Pancreas (tissue), 10 donors: ENCODE measurements around the gene ERBB4. TPM values are rescaled to one million over a fixed set of nuclear protein-coding genes. Genes with fewer than 3 reads are reported as not detected.

Experiments used
- ATAC-seq, 4 donors: fragments of 200-7000 bp; cut with Tn5 transposase; one replicate each; pipeline versions ENCODE4 v1.8.0 to v1.9.1; 2020; ENCODE audit warnings: mild to moderate bottlenecking in 4 of 4, moderate library complexity in 4 of 4
- DNase-seq, 6 donors: peaks; one replicate each; pipeline ENCODE4 v3.0.0-alpha.2; 2020
- FAIRE-seq: peaks from 2 replicates; lab custom pipeline; 2012; peaks lifted over from hg19 to GRCh38; lab: Jason Lieb, UNC
- H3K27ac ChIP-seq, 4 donors: fragments of 200-600 bp; sonication (generic); 1 replicate in 3 of 4; 2 replicates in 1 of 4; pipeline versions ENCODE4 v1.5.0 to v1.8.0; 2020
- H3K27me3 ChIP-seq, 4 donors: fragments of 200-600 bp; one replicate each; pipeline ENCODE4 v1.8.0; 2021
- H3K36me3 ChIP-seq, 3 donors: fragments of 200-600 bp; sonication (generic) in 1 of 3; one replicate each; pipeline versions ENCODE4 v1.5.0 to v1.8.0; 2020 to 2021
- H3K4me1 ChIP-seq, 3 donors: fragments of 200-600 bp; one replicate each; pipeline ENCODE4 v1.8.0; 2021
- H3K4me3 ChIP-seq, 4 donors: fragments of 200-600 bp; sonication (generic) in 2 of 4; one replicate each; pipeline versions ENCODE4 v1.5.0 to v1.8.0; 2020 to 2021
- H3K9me3 ChIP-seq, 4 donors: fragments of 200-600 bp; one replicate each; pipeline ENCODE4 v1.8.0; 2021
- WGBS, 2 donors: extraction: QIAGEN DNeasy Blood & Tissue Kit; methylation state at CpG; one replicate each; pipeline ENCODE4 v1.1.7; 2013; 5-methylcytosine and 5-hydroxymethylcytosine counted together
- intact Hi-C, 3 donors: fragments of 100-400 bp; cut with DNase I; formaldehyde crosslinking; loops; one replicate each; pipeline versions ENCODE4 v1.11.1 to v1.14.2; 2022
- polyA plus RNA-seq, 2 donors: library from polyadenylated mRNA; stranded (reverse); fragments of 200-250 nt; gene quantifications; one replicate each; pipeline ENCODE4 v1.2.3, GENCODE V29; 2013
- total RNA-seq, 6 donors: library from RNA; stranded (reverse); fragmentation: NEBNext Ultra II Directional in 4 of 6; extraction: Animal tissue kit (Norgen Biotek cat#: 25700) in 4 of 6; gene quantifications; one replicate each; pipeline versions ENCODE4 v1.2.1 to v1.2.4, GENCODE V29; 2021 to 2023
- TF ChIP-seq, protein P1 (sequence below), 4 donors: fragments of 200-600 bp; sonication (generic) in 3 of 4; IDR thresholded peaks; one replicate each; pipeline versions ENCODE4 v1.5.0 to v1.8.0; 2021; ENCODE audit warnings: antibody characterized with exemption in 4 of 4
- donor health status: healthy with polysubstance abuse.
- donor health status: DM: no; HTN: no; CAD: no; lungs with moderate emphysema.
- donor health status: DM: no; HTN: no; CAD: no.
- donor health status: control.
- donor health status: control.
- donor health status: Bipolar disorder and iron deficiency.
- donor health status: DM: yes; HTN: yes; CAD: no.
- donor health status: DM: no; HTN: no; CAD: no.
- donor health status: DM: no; HTN: no; CAD: no.
- donor health status: DM: yes; HTN: yes; CAD: no.

The ERBB4 gene
- total and polyA plus RNA-seq, 8 donors: 0.30 to 5.0 (median 3.3) TPM

- Histone ChIP-seq H3K27ac (no peak overlapping the region), H3K4me1 (no peaks in the 10 kb centered on the region), H3K4me3 (no peak overlapping the region), H3K27me3 (no peaks in the 10 kb centered on the region), H3K36me3 (no peaks in the 10 kb centered on the region), H3K9me3 (no peaks in the 10 kb centered on the region)
- 73 to 78% methylated on average over 4 of the region's 4 CpGs for WGBS, 2 donors
- FAIRE-seq: no peak
- ATAC-seq: no peak
- no peak for DNase-seq
- TF ChIP-seq, protein P1, sequence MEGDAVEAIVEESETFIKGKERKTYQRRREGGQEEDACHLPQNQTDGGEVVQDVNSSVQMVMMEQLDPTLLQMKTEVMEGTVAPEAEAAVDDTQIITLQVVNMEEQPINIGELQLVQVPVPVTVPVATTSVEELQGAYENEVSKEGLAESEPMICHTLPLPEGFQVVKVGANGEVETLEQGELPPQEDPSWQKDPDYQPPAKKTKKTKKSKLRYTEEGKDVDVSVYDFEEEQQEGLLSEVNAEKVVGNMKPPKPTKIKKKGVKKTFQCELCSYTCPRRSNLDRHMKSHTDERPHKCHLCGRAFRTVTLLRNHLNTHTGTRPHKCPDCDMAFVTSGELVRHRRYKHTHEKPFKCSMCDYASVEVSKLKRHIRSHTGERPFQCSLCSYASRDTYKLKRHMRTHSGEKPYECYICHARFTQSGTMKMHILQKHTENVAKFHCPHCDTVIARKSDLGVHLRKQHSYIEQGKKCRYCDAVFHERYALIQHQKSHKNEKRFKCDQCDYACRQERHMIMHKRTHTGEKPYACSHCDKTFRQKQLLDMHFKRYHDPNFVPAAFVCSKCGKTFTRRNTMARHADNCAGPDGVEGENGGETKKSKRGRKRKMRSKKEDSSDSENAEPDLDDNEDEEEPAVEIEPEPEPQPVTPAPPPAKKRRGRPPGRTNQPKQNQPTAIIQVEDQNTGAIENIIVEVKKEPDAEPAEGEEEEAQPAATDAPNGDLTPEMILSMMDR (IDR thresholded peaks at IDR 0.05): no peak
- intact Hi-C loops: no loop called here
Observed at GRCh38 chr2:212402316-212402715, 136.3 kb downstream of the ERBB4 start.

DNA sequence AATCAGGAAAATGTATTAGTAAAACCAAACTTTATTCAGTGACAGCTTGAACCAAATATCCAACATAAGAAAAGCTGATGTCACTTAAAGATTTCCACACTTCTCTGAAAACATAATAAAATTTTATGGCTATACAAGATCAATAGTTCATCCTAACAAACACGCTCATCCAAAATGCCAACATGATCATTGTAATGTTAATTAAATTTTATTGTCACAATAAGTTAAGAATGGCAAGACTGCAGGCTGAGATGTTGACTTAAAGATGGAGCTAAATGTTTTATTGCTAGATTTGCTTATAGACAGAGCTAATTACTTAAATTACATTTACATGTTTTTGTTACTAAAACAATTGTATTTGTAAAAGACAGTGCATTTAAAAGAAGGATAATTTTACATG, 140.3 kb downstream of the ERBB4 start:
- FAIRE-seq (no peak), ATAC-seq (no peak), DNase-seq (no peak)
- no peak overlapping the region for H3K27ac ChIP-seq
- no peak overlapping the region for H3K4me3 ChIP-seq
- no peaks in the 10 kb centered on the region for H3K9me3 ChIP-seq
- intact Hi-C loops: no loop called here
- 90 to 98% methylated on average over 1 of the region's 1 CpG for WGBS, 2 donors
- no peaks in the 10 kb centered on the region for H3K27me3 ChIP-seq
- TF ChIP-seq, protein P1 (IDR thresholded peaks at IDR 0.05): no peak
- no peaks in the 10 kb centered on the region for H3K36me3 ChIP-seq
- no peaks in the 10 kb centered on the region for H3K4me1 ChIP-seq

DNA sequence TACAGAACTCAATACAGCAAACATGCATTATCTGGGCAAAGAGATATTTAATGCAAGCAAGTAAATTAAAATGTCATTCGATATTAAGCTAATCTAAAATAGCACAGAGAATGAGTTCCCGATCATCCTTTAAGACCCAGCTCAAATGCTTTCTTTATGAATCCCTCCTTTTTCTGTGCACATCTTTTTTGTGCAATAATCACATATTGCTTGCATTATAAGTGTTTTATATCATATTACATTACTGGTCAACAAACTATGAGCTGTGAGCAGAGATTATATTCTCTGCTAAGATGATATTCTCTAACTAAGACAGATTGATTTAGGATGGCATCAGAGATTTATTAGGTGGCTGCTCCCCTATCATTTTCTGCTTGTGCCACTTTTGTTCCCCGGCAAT, 146.1 kb downstream of the ERBB4 start:
- Histone ChIP-seq H3K9me3 (no peaks in the 10 kb centered on the region), H3K36me3 (no peaks in the 10 kb centered on the region), H3K4me1 (no peaks in the 10 kb centered on the region), H3K4me3 (no peak overlapping the region), H3K27me3 (no peaks in the 10 kb centered on the region), H3K27ac (no peak overlapping the region)
- DNase-seq (no peak), FAIRE-seq (no peak), ATAC-seq (no peak)
- intact Hi-C loops: no loop called here
- TF ChIP-seq, protein P1 (IDR thresholded peaks at IDR 0.05): no peak
- 81 to 88% methylated on average over 3 of the region's 3 CpGs for WGBS, 2 donors

DNA sequence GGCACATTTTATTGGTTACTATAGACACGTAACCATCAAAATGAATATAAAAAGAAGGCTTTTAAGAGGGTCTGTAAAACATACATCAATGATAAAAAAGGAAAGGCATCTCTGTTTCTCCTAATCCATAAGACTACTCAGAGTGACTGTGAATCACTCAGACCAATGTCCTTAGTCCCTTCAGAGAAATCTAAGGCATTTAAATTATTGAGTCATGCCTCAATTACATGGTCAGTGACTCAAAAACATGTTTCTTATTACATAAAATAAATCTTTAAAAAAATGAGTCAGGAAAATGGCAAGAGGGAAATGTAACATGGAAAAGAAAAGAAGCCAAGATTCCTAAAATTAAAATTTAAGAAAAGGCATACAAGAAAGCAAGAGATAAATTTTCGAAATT, 146.6 kb downstream of the ERBB4 start:
- FAIRE-seq: no peak
- DNase-seq: no peak
- no peaks in the 10 kb centered on the region for H3K4me1 ChIP-seq
- TF ChIP-seq, protein P1 (IDR thresholded peaks at IDR 0.05): no peak
- H3K4me3 ChIP-seq: no peak overlapping the region
- H3K36me3 ChIP-seq: no peaks in the 10 kb centered on the region
- intact Hi-C loops: no loop called here
- ATAC-seq: no peak
- 73 to 86% methylated on average over 2 of the region's 2 CpGs for WGBS, 2 donors
- no peak overlapping the region for H3K27ac ChIP-seq
- no peaks in the 10 kb centered on the region for H3K27me3 ChIP-seq
- no peaks in the 10 kb centered on the region for H3K9me3 ChIP-seq

GRCh38 chr2:212387146-212387545, 151.5 kb downstream of the ERBB4 start:
- Histone ChIP-seq H3K27ac (no peak overlapping the region), H3K36me3 (no peaks in the 10 kb centered on the region), H3K4me3 (no peak overlapping the region), H3K9me3 (no peaks in the 10 kb centered on the region), H3K27me3 (no peaks in the 10 kb centered on the region), H3K4me1 (no peaks in the 10 kb centered on the region)
- no peak for FAIRE-seq
- intact Hi-C loops: no loop called here
- TF ChIP-seq, protein P1 (IDR thresholded peaks at IDR 0.05): no peak
- 90 to 95% methylated on average over 4 of the region's 4 CpGs for WGBS, 2 donors
- no peak for ATAC-seq
- DNase-seq: no peak
